ENCODE results near the gene SPACA1. TPM values are rescaled to one million over a fixed set of nuclear protein-coding genes. Genes with fewer than 3 reads are reported as not detected.

Gene SPACA1
- total RNA-seq, 4 donors from 2014 or later, result not detected

DNA sequence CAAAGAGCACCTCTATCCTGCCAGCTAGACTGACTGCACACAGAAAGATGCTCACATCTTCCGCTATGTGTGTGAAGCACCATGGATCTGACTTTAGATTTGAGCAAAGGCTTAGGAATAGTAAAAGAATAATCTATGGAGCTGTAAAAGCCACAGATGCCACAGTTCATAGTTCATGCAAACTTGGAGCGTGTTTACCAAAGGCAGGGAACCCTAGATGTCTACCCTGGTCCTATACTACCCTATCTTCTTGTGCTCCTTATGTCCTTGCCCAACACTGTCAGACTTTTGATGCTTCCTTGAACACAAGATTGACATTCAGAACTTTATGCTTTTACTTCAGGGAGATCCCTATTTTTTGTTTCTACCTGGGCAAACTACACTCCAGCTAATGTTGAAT, 39.2 kb downstream of the SPACA1 start:
- no peak for TF ChIP-seq POLR2A (IDR thresholded peaks at IDR 0.05)
- TF ChIP-seq, protein P1, sequence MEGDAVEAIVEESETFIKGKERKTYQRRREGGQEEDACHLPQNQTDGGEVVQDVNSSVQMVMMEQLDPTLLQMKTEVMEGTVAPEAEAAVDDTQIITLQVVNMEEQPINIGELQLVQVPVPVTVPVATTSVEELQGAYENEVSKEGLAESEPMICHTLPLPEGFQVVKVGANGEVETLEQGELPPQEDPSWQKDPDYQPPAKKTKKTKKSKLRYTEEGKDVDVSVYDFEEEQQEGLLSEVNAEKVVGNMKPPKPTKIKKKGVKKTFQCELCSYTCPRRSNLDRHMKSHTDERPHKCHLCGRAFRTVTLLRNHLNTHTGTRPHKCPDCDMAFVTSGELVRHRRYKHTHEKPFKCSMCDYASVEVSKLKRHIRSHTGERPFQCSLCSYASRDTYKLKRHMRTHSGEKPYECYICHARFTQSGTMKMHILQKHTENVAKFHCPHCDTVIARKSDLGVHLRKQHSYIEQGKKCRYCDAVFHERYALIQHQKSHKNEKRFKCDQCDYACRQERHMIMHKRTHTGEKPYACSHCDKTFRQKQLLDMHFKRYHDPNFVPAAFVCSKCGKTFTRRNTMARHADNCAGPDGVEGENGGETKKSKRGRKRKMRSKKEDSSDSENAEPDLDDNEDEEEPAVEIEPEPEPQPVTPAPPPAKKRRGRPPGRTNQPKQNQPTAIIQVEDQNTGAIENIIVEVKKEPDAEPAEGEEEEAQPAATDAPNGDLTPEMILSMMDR (IDR thresholded peaks at IDR 0.05), result no peak
- no peak for TF ChIP-seq EP300 (IDR thresholded peaks at IDR 0.05)
- TF ChIP-seq POLR2AphosphoS5 (IDR thresholded peaks at IDR 0.05), result no peak
- no peaks in the 10 kb centered on the region for H3K4me1 ChIP-seq
- no peak for DNase-seq (ENCODE audit: low spot score in 2 of 2)
- 100% methylated on average over 2 of the region's 2 CpGs for WGBS
- no peak overlapping the region for H3K4me3 ChIP-seq
- H3K9me3 ChIP-seq, result no peaks in the 10 kb centered on the region
- no peaks in the 10 kb centered on the region for H3K36me3 ChIP-seq
- no peaks in the 10 kb centered on the region for H3K27me3 ChIP-seq
- H3K27ac ChIP-seq, result no peak overlapping the region

- no peak for TF ChIP-seq POLR2AphosphoS5 (IDR thresholded peaks at IDR 0.05)
- no peak for TF ChIP-seq EP300 (IDR thresholded peaks at IDR 0.05)
- TF ChIP-seq POLR2A (IDR thresholded peaks at IDR 0.05), result no peak
- TF ChIP-seq, protein P1 (IDR thresholded peaks at IDR 0.05), result no peak
- DNase-seq (ENCODE audit: low spot score in 2 of 2), result no peak
- Histone ChIP-seq H3K36me3 (no peaks in the 10 kb centered on the region), H3K4me1 (no peaks in the 10 kb centered on the region), H3K27ac (no peak overlapping the region), H3K4me3 (no peak overlapping the region), H3K27me3 (no peaks in the 10 kb centered on the region), H3K9me3 (no peaks in the 10 kb centered on the region)
- 73% methylated on average over 2 of the region's 2 CpGs for WGBS
Observed at GRCh38 chr6:88089708-88090107, 42.1 kb downstream of the SPACA1 start.

DNA sequence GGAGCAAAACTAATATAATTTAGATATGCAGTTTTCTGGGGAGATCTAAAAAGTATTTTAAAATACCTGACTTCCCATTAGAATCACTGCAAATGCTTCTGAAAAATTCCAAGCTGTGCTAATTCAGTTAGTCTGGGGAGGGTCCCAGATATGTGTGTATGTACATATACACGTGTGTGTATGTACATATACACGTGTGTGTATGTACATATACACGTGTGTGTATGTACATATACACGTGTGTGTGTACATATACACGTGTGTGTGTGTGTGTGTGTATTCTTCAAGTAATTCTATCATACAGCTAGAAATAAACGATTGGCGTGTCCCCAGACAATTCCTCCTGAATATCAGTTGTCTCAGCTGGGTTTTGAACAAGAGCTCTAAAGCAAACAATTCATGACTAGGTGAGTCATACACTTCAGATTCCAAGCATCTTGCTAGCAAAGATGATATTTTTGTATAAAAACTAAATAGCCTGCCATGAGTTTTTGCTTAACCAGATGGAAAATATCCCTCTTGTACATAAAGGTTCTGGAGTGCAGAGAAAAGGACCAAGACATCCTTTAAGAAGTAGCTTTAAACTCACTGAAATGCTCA, 58.2 kb downstream of the SPACA1 start:
- Histone ChIP-seq H3K4me1 (no peaks in the 10 kb centered on the region), H3K27ac (no peak overlapping the region), H3K36me3 (no peaks in the 10 kb centered on the region), H3K4me3 (no peak overlapping the region), H3K9me3 (no peaks in the 10 kb centered on the region), H3K27me3 (no peaks in the 10 kb centered on the region)
- WGBS, result 87% methylated on average over 7 of the region's 7 CpGs
- no peak for TF ChIP-seq POLR2AphosphoS5 (IDR thresholded peaks at IDR 0.05)
- TF ChIP-seq POLR2A (IDR thresholded peaks at IDR 0.05), result no peak
- TF ChIP-seq, protein P1 (IDR thresholded peaks at IDR 0.05), result no peak
- TF ChIP-seq EP300 (IDR thresholded peaks at IDR 0.05), result no peak
- no peak for DNase-seq (ENCODE audit: low spot score in 2 of 2)

DNA sequence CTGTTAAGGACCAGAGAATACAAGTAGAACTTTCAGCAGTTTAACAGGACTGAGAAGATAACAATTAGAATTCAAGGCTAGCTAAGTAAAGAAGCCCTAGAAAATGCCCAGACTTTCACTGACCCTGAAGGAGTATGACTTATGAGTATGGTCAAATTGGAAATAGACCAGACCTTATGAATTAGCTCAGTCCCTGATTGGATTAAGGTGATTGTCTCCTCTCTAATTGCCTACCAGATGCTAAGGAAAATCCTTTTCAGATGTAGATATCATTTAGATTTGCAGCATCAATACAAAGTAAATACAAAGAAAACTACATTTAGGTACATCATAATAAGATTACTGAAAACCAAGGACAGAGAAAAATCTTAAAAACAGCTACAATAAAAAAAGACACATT, 59.6 kb downstream of the SPACA1 start:
- Histone ChIP-seq H3K27me3 (no peaks in the 10 kb centered on the region), H3K36me3 (no peaks in the 10 kb centered on the region), H3K4me3 (no peak overlapping the region), H3K9me3 (no peaks in the 10 kb centered on the region), H3K27ac (no peak overlapping the region), H3K4me1 (no peaks in the 10 kb centered on the region)
- no peak for DNase-seq (ENCODE audit: low spot score in 2 of 2)
- TF ChIP-seq, protein P1 (IDR thresholded peaks at IDR 0.05), result no peak
- TF ChIP-seq EP300 (IDR thresholded peaks at IDR 0.05), result no peak
- no peak for TF ChIP-seq POLR2A (IDR thresholded peaks at IDR 0.05)
- no peak for TF ChIP-seq POLR2AphosphoS5 (IDR thresholded peaks at IDR 0.05)

DNA sequence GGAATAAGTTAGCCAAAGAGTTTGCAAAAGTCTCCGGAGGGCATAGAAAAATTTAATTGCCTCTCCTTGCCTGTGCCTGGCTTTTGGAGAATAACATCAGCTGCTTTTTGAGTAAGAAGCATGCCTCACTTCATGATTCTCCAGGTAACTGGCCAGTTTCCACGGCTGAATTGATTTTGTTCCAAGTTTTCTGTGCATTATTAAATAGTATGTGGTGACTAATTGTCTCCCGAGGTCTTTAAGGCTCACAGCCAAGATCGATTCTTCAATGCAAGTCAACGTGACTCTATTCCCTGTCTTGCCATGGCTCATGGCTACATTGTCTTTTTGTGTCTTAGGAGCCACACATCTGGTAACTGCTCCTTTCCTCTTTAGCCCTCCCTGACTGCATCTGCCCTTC, 64.3 kb downstream of the SPACA1 start:
- TF ChIP-seq, protein P1 (IDR thresholded peaks at IDR 0.05), result no peak
- no peak for TF ChIP-seq POLR2A (IDR thresholded peaks at IDR 0.05)
- Histone ChIP-seq H3K4me3 (no peak overlapping the region), H3K9me3 (no peaks in the 10 kb centered on the region), H3K36me3 (no peaks in the 10 kb centered on the region), H3K27ac (no peak overlapping the region), H3K4me1 (no peaks in the 10 kb centered on the region), H3K27me3 (no peaks in the 10 kb centered on the region)
- WGBS, result 40% methylated on average over 5 of the region's 5 CpGs
- no peak for DNase-seq (ENCODE audit: low spot score in 2 of 2)

All from suprapubic skin (tissue), 4 donors.